ENCODE measurements around the gene SPATA13.

SPATA13 gene

GRCh38 chr13:24195626-24196025, 35.1 kb downstream of the SPATA13 start (continued):
- TF ChIP-seq, protein P1, sequence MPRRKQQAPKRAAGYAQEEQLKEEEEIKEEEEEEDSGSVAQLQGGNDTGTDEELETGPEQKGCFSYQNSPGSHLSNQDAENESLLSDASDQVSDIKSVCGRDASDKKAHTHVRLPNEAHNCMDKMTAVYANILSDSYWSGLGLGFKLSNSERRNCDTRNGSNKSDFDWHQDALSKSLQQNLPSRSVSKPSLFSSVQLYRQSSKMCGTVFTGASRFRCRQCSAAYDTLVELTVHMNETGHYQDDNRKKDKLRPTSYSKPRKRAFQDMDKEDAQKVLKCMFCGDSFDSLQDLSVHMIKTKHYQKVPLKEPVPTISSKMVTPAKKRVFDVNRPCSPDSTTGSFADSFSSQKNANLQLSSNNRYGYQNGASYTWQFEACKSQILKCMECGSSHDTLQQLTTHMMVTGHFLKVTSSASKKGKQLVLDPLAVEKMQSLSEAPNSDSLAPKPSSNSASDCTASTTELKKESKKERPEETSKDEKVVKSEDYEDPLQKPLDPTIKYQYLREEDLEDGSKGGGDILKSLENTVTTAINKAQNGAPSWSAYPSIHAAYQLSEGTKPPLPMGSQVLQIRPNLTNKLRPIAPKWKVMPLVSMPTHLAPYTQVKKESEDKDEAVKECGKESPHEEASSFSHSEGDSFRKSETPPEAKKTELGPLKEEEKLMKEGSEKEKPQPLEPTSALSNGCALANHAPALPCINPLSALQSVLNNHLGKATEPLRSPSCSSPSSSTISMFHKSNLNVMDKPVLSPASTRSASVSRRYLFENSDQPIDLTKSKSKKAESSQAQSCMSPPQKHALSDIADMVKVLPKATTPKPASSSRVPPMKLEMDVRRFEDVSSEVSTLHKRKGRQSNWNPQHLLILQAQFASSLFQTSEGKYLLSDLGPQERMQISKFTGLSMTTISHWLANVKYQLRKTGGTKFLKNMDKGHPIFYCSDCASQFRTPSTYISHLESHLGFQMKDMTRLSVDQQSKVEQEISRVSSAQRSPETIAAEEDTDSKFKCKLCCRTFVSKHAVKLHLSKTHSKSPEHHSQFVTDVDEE (CRISPR knock-in tag; IDR thresholded peaks at IDR 0.05): no peak
- no peak for TF ChIP-seq BACH2 (CRISPR knock-in tag; IDR thresholded peaks at IDR 0.05; ENCODE audit: borderline replicate concordance)

DNA sequence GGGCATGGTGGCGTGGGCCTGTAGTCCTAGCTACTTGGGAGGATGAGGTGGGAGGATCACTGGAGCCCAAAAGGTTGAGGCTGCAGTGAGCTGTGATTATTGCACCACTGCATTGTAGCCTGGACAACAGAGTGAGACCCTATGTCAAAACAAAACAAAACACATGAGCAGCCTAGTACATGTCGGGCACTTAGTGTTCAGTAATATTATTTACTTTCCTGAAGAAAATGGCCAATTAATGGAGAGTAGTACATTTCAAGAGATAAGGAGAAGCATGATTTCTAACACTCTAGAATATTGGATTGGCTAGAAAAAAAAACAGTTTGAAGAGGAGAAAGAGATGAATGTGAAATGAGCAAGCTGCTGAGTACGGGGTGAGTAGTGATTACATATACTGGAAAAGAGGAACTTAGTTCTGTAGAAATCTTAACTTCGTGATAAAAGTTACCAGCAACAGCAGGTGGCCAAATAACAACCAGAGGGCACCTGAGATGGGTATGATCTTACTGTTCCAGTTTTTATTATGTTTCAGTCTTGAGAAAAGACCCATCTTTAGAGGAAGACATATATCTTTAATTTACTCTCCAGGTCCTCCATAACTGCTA, 36.2 kb downstream of the SPATA13 start:
- TF ChIP-seq, protein P2, sequence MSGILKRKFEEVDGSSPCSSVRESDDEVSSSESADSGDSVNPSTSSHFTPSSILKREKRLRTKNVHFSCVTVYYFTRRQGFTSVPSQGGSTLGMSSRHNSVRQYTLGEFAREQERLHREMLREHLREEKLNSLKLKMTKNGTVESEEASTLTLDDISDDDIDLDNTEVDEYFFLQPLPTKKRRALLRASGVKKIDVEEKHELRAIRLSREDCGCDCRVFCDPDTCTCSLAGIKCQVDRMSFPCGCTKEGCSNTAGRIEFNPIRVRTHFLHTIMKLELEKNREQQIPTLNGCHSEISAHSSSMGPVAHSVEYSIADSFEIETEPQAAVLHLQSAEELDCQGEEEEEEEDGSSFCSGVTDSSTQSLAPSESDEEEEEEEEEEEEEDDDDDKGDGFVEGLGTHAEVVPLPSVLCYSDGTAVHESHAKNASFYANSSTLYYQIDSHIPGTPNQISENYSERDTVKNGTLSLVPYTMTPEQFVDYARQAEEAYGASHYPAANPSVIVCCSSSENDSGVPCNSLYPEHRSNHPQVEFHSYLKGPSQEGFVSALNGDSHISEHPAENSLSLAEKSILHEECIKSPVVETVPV (CRISPR knock-in tag; IDR thresholded peaks at IDR 0.05): no peak
- no peak for TF ChIP-seq OSR1 (CRISPR knock-in tag; IDR thresholded peaks at IDR 0.05)
- no peak for ATAC-seq

GRCh38 chr13:24199016-24199415, 38.5 kb downstream of the SPATA13 start:
- TF ChIP-seq BACH2 (CRISPR knock-in tag; IDR thresholded peaks at IDR 0.05; ENCODE audit: borderline replicate concordance): no peak
- no peak for TF ChIP-seq CREB5 (CRISPR knock-in tag; IDR thresholded peaks at IDR 0.05; ENCODE audit: low read depth)
- no peak for TF ChIP-seq RARB (CRISPR knock-in tag; IDR thresholded peaks at IDR 0.05)
- no peak for TF ChIP-seq CSDC2 (CRISPR knock-in tag; IDR thresholded peaks at IDR 0.05)
- TF ChIP-seq TOX (CRISPR knock-in tag; IDR thresholded peaks at IDR 0.05; ENCODE audit: borderline replicate concordance): no peak
- TF ChIP-seq ZNF70 (CRISPR knock-in tag; IDR thresholded peaks at IDR 0.05): no peak
- no peak for TF ChIP-seq ZFP3 (CRISPR knock-in tag; IDR thresholded peaks at IDR 0.05)
- TF ChIP-seq ARNTL (CRISPR knock-in tag; IDR thresholded peaks at IDR 0.05; ENCODE audit: borderline replicate concordance, low read depth): no peak
- no peak for TF ChIP-seq ZNF565 (CRISPR knock-in tag; conservative IDR thresholded peaks at IDR 0.05; ENCODE audit: low read depth)
- TF ChIP-seq ZFP30 (CRISPR knock-in tag; IDR thresholded peaks at IDR 0.05): no peak
- no peak for TF ChIP-seq PPARA (CRISPR knock-in tag; IDR thresholded peaks at IDR 0.05; ENCODE audit: borderline replicate concordance)
- TF ChIP-seq OSR1 (CRISPR knock-in tag; IDR thresholded peaks at IDR 0.05): no peak
- TF ChIP-seq ESRRG (CRISPR knock-in tag; IDR thresholded peaks at IDR 0.05): no peak
- no peak for TF ChIP-seq ZC3H10 (CRISPR knock-in tag; IDR thresholded peaks at IDR 0.05)

GRCh38 chr13:24202215-24202614, 41.7 kb downstream of the SPATA13 start:
- TF ChIP-seq GLIS3 (CRISPR knock-in tag; IDR thresholded peaks at IDR 0.05): no peak
- no peak for TF ChIP-seq ZC3H10 (CRISPR knock-in tag; IDR thresholded peaks at IDR 0.05)
- TF ChIP-seq BACH2 (CRISPR knock-in tag; IDR thresholded peaks at IDR 0.05; ENCODE audit: borderline replicate concordance): no peak
- TF ChIP-seq SNAI2 (CRISPR knock-in tag; IDR thresholded peaks at IDR 0.05): no peak
- no peak for TF ChIP-seq ZFP30 (CRISPR knock-in tag; IDR thresholded peaks at IDR 0.05)
- TF ChIP-seq ARNTL (CRISPR knock-in tag; IDR thresholded peaks at IDR 0.05; ENCODE audit: borderline replicate concordance, low read depth): no peak
- no peak for TF ChIP-seq ZFP3 (CRISPR knock-in tag; IDR thresholded peaks at IDR 0.05)
- TF ChIP-seq ESRRG (CRISPR knock-in tag; IDR thresholded peaks at IDR 0.05): no peak
- TF ChIP-seq PPARA (CRISPR knock-in tag; IDR thresholded peaks at IDR 0.05; ENCODE audit: borderline replicate concordance): no peak
- TF ChIP-seq, protein P1 (CRISPR knock-in tag; IDR thresholded peaks at IDR 0.05): no peak
- no peak for TF ChIP-seq ZNF70 (CRISPR knock-in tag; IDR thresholded peaks at IDR 0.05)
- TF ChIP-seq CREB5 (CRISPR knock-in tag; IDR thresholded peaks at IDR 0.05; ENCODE audit: low read depth): no peak
- no peak for TF ChIP-seq CSDC2 (CRISPR knock-in tag; IDR thresholded peaks at IDR 0.05)
- no peak for TF ChIP-seq PATZ1 (CRISPR knock-in tag; IDR thresholded peaks at IDR 0.05; ENCODE audit: borderline replicate concordance)
- TF ChIP-seq, protein P2 (CRISPR knock-in tag; IDR thresholded peaks at IDR 0.05): no peak
- TF ChIP-seq OSR1 (CRISPR knock-in tag; IDR thresholded peaks at IDR 0.05): no peak
- no peak for TF ChIP-seq TCF4 (CRISPR knock-in tag; IDR thresholded peaks at IDR 0.05; ENCODE audit: borderline replicate concordance)
- no peak for TF ChIP-seq RARB (CRISPR knock-in tag; IDR thresholded peaks at IDR 0.05)
- ATAC-seq: no peak

More at GRCh38 chr13:24199016-24199415, 38.5 kb downstream of the SPATA13 start:
- ATAC-seq: no peak

All from SK-N-SH treated with all-trans-retinoic acid at 6 μM for 48 hours (cell line).